ENCODE measurements around the gene TRMT11.

GRCh38 chr6:125957391-125957693, 29.0 kb upstream of the TRMT11 start:
- TF ChIP-seq CTCF (IDR thresholded peaks at IDR 0.05; ENCODE audit: insufficient read depth, low read length, poor library complexity, severe bottlenecking) (no peak), EZH2phosphoT487 (conservative IDR thresholded peaks at IDR 0.05; ENCODE audit: low read length) (no peak)

Data from SU-DHL-6 (cell line).